ENCODE data around the gene GLS2. TPM values are rescaled to one million over a fixed set of nuclear protein-coding genes. Genes with fewer than 3 reads are reported as not detected.
A peak's percentile ranks its signal among the peaks of the same experiment; 100 is the strongest.

GLS2 gene
- not detected for polyA plus RNA-seq (2013, experiment 1 of 2)
- not detected for polyA plus RNA-seq (2013, experiment 2 of 2)

GRCh38 chr12:56488041-56488955 lies at the start of gene GLS2:
TSS of gene GLS2 (minus strand) at chr12:56488161. CDS start at chr12:56488118, 43 bp downstream.
- H3K4me3 ChIP-seq (ENCODE audit: insufficient read depth in 1 of 2, low read depth in 1 of 2, low read length in 2 of 2): peak within 1 kb of the TSS; percentile 48 to 78
- no peak within 1 kb of the TSS for H2BK15ac ChIP-seq (ENCODE audit: low read depth, poor library complexity, severe bottlenecking)
- no peak within 1 kb of the TSS for H2BK120ac ChIP-seq (ENCODE audit: low read depth, low read length)
- H3K27me3 ChIP-seq (ENCODE audit: control insufficient read depth in 1 of 2, insufficient read depth in 1 of 2, low read length in 2 of 2): peaks cover 46 to 55% of the 10 kb centered on the region in 2 experiments
- H3K4me1 ChIP-seq (ENCODE audit: control insufficient read depth, insufficient read depth, low read depth, low read length): peaks cover 14% of the 10 kb centered on the region
- H4K91ac ChIP-seq (ENCODE audit: low read length): peak within 1 kb of the TSS; percentile 2
- no peaks in the 10 kb centered on the region for H3K36me3 ChIP-seq (ENCODE audit: control insufficient read depth in 1 of 2, insufficient read depth in 2 of 2, low read depth in 1 of 2, low read length in 2 of 2)
- H3K9me3 ChIP-seq (ENCODE audit: control insufficient read depth, low read length): no peaks in the 10 kb centered on the region
- H3K4me2 ChIP-seq (ENCODE audit: low read length, poor library complexity, severe bottlenecking): peak within 1 kb of the TSS; percentile 88
- no peak within 1 kb of the TSS for H4K8ac ChIP-seq (ENCODE audit: low read length)
- peak within 1 kb of the TSS; percentile 45 for H3K9ac ChIP-seq (ENCODE audit: low read length)
- no peak within 1 kb of the TSS for H2BK12ac ChIP-seq (ENCODE audit: low read length in 2 of 2)
- H2AK5ac ChIP-seq (ENCODE audit: low read length, severe bottlenecking): no peak within 1 kb of the TSS
- H3K27ac ChIP-seq (ENCODE audit: low read length, poor library complexity, severe bottlenecking): no peak within 1 kb of the TSS
- H3K79me1 ChIP-seq (replicated peaks; ENCODE audit: low read length, poor library complexity, severe bottlenecking): no peaks in the 10 kb centered on the region
- H2BK5ac ChIP-seq (ENCODE audit: low read depth, low read length, poor library complexity, severe bottlenecking): no peak within 1 kb of the TSS
- H3K23ac ChIP-seq (ENCODE audit: low read length in 2 of 2): no peak within 1 kb of the TSS
- no peak within 1 kb of the TSS for H3K18ac ChIP-seq (ENCODE audit: low read depth in 1 of 2, low read length in 2 of 2)
- H3K14ac ChIP-seq (ENCODE audit: low read length in 2 of 2): peak within 1 kb of the TSS in 1 of 2 experiments; percentile 31
- no peak within 1 kb of the TSS for H3K4ac ChIP-seq (ENCODE audit: low read depth in 1 of 2, low read length in 2 of 2)
- H2AFZ ChIP-seq (ENCODE audit: low read depth, low read length): peak within 1 kb of the TSS; percentile 19
- 34% methylated on average over 57 of the region's 59 CpGs for WGBS
- DNase-seq: peak; percentile 69

GRCh38 chr12:56537546-56537945 lies 49.6 kb upstream of the GLS2 start:
- H3K9ac ChIP-seq (ENCODE audit: low read length): no peak overlapping the region
- no peak overlapping the region for H3K27ac ChIP-seq (ENCODE audit: low read length, poor library complexity, severe bottlenecking)
- no peak overlapping the region for H2BK120ac ChIP-seq (ENCODE audit: low read depth, low read length)
- no peaks in the 10 kb centered on the region for H3K27me3 ChIP-seq (ENCODE audit: control insufficient read depth in 1 of 2, insufficient read depth in 1 of 2, low read length in 2 of 2)
- H3K36me3 ChIP-seq (ENCODE audit: control insufficient read depth in 1 of 2, insufficient read depth in 2 of 2, low read depth in 1 of 2, low read length in 2 of 2): peaks cover 3 to 5% of the 10 kb centered on the region in 2 experiments
- H3K4me3 ChIP-seq (ENCODE audit: insufficient read depth in 1 of 2, low read depth in 1 of 2, low read length in 2 of 2): peak overlapping the region in 1 of 2 experiments; percentile 55
- no peak overlapping the region for H3K4ac ChIP-seq (ENCODE audit: low read depth in 1 of 2, low read length in 2 of 2)
- no peak overlapping the region for H2BK5ac ChIP-seq (ENCODE audit: low read depth, low read length, poor library complexity, severe bottlenecking)
- no peak for DNase-seq
- peaks cover 4% of the 10 kb centered on the region for H3K79me1 ChIP-seq (replicated peaks; ENCODE audit: low read length, poor library complexity, severe bottlenecking)
- no peak overlapping the region for H2BK12ac ChIP-seq (ENCODE audit: low read length in 2 of 2)
- no peak overlapping the region for H2AK5ac ChIP-seq (ENCODE audit: low read length, severe bottlenecking)
- no peak overlapping the region for H3K23ac ChIP-seq (ENCODE audit: low read length in 2 of 2)
- no peak overlapping the region for H4K8ac ChIP-seq (ENCODE audit: low read length)
- H3K18ac ChIP-seq (ENCODE audit: low read depth in 1 of 2, low read length in 2 of 2): no peak overlapping the region
- no peak overlapping the region for H3K4me2 ChIP-seq (ENCODE audit: low read length, poor library complexity, severe bottlenecking)
- no peak overlapping the region for H2AFZ ChIP-seq (ENCODE audit: low read depth, low read length)
- no peak overlapping the region for H4K91ac ChIP-seq (ENCODE audit: low read length)
- no peaks in the 10 kb centered on the region for H3K9me3 ChIP-seq (ENCODE audit: control insufficient read depth, low read length)
- H2BK15ac ChIP-seq (ENCODE audit: low read depth, poor library complexity, severe bottlenecking): no peak overlapping the region
- H3K4me1 ChIP-seq (ENCODE audit: control insufficient read depth, insufficient read depth, low read depth, low read length): peaks cover 6% of the 10 kb centered on the region
- no peak overlapping the region for H3K14ac ChIP-seq (ENCODE audit: low read length in 2 of 2)

DNA sequence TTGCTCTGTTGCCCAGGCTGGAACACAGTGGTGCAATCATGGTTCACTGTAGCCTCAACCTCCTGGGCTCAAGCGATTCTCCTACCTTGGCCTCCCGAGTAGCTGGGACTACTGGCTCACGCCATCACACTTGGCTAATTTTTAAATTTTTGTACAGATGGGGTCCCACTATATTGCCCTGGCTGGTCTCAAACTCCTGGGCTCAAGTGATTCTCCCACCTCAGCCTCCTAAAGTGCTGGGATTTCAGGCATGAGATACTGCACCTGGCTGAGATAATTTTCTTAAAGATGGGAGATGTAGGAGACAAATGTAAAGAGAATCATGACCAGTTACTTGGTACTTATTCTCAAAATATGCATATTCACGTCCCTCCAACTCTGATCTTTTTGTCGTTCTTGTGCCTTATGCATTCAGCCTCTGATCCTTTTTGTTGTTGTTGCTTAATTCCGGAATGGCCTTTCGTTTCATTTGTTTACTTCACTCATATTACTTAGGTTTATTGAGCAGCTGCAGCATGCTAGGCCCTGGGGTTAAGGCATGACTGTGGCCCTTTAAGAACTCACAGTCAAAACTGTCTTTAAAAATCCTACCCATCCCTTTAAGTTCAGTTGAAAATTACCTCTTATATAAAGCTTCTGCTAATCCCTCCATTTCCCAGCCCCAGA lies 42.6 kb upstream of the GLS2 start:
- Histone ChIP-seq H3K4me3 (ENCODE audit: insufficient read depth in 1 of 2, low read depth in 1 of 2, low read length in 2 of 2) (no peak overlapping the region), H2AFZ (ENCODE audit: low read depth, low read length) (no peak overlapping the region), H3K9me3 (ENCODE audit: control insufficient read depth, low read length) (no peaks in the 10 kb centered on the region), H3K23ac (ENCODE audit: low read length in 2 of 2) (no peak overlapping the region), H3K18ac (ENCODE audit: low read depth in 1 of 2, low read length in 2 of 2) (no peak overlapping the region), H3K4ac (ENCODE audit: low read depth in 1 of 2, low read length in 2 of 2) (no peak overlapping the region), H3K4me1 (ENCODE audit: control insufficient read depth, insufficient read depth, low read depth, low read length) (peaks cover 12% of the 10 kb centered on the region), H3K27ac (ENCODE audit: low read length, poor library complexity, severe bottlenecking) (no peak overlapping the region), H4K91ac (ENCODE audit: low read length) (no peak overlapping the region), H3K36me3 (ENCODE audit: control insufficient read depth in 1 of 2, insufficient read depth in 2 of 2, low read depth in 1 of 2, low read length in 2 of 2) (no peaks in the 10 kb centered on the region), H2BK5ac (ENCODE audit: low read depth, low read length, poor library complexity, severe bottlenecking) (no peak overlapping the region), H2AK5ac (ENCODE audit: low read length, severe bottlenecking) (no peak overlapping the region), H3K4me2 (ENCODE audit: low read length, poor library complexity, severe bottlenecking) (no peak overlapping the region), H3K27me3 (ENCODE audit: control insufficient read depth in 1 of 2, insufficient read depth in 1 of 2, low read length in 2 of 2) (no peaks in the 10 kb centered on the region), H3K79me1 (replicated peaks; ENCODE audit: low read length, poor library complexity, severe bottlenecking) (no peaks in the 10 kb centered on the region), H2BK15ac (ENCODE audit: low read depth, poor library complexity, severe bottlenecking) (no peak overlapping the region), H2BK12ac (ENCODE audit: low read length in 2 of 2) (no peak overlapping the region), H4K8ac (ENCODE audit: low read length) (no peak overlapping the region), H2BK120ac (ENCODE audit: low read depth, low read length) (no peak overlapping the region), H3K14ac (ENCODE audit: low read length in 2 of 2) (peak overlapping the region in 1 of 2 experiments; percentile 48), H3K9ac (ENCODE audit: low read length) (no peak overlapping the region)
- 65% methylated on average over 7 of the region's 7 CpGs for WGBS
- DNase-seq: peak; percentile 78

DNA sequence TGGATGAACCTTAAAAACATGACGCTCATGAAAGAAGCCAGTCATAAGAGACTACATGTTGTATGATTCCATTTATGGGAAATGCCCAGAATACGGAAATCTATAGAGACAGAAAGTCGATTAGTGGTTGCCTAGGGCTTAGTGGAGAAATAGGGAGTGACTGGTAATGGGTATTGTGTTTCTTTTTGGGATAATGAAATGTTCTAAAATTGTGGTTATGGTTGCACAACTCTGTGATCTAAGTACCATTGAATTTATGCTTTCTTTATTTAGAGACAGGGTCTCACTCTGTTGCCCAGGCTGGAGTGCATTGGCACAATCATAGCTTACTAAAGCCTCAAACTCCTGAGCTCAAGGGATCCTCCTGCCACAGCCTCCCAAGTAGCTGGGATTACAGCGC lies 41.7 kb upstream of the GLS2 start:
- Histone ChIP-seq H2AK5ac (ENCODE audit: low read length, severe bottlenecking) (no peak overlapping the region), H4K8ac (ENCODE audit: low read length) (no peak overlapping the region), H3K79me1 (replicated peaks; ENCODE audit: low read length, poor library complexity, severe bottlenecking) (no peaks in the 10 kb centered on the region), H3K36me3 (ENCODE audit: control insufficient read depth in 1 of 2, insufficient read depth in 2 of 2, low read depth in 1 of 2, low read length in 2 of 2) (peaks cover 0 to 5% of the 10 kb centered on the region in 2 experiments), H3K9ac (ENCODE audit: low read length) (no peak overlapping the region), H2AFZ (ENCODE audit: low read depth, low read length) (no peak overlapping the region), H3K4me1 (ENCODE audit: control insufficient read depth, insufficient read depth, low read depth, low read length) (peaks cover 14% of the 10 kb centered on the region), H3K4me3 (ENCODE audit: insufficient read depth in 1 of 2, low read depth in 1 of 2, low read length in 2 of 2) (no peak overlapping the region), H2BK120ac (ENCODE audit: low read depth, low read length) (no peak overlapping the region), H3K27ac (ENCODE audit: low read length, poor library complexity, severe bottlenecking) (no peak overlapping the region), H2BK15ac (ENCODE audit: low read depth, poor library complexity, severe bottlenecking) (no peak overlapping the region), H3K14ac (ENCODE audit: low read length in 2 of 2) (no peak overlapping the region), H3K4ac (ENCODE audit: low read depth in 1 of 2, low read length in 2 of 2) (no peak overlapping the region), H3K9me3 (ENCODE audit: control insufficient read depth, low read length) (no peaks in the 10 kb centered on the region), H4K91ac (ENCODE audit: low read length) (no peak overlapping the region), H3K18ac (ENCODE audit: low read depth in 1 of 2, low read length in 2 of 2) (no peak overlapping the region), H2BK12ac (ENCODE audit: low read length in 2 of 2) (no peak overlapping the region), H3K4me2 (ENCODE audit: low read length, poor library complexity, severe bottlenecking) (no peak overlapping the region), H3K27me3 (ENCODE audit: control insufficient read depth in 1 of 2, insufficient read depth in 1 of 2, low read length in 2 of 2) (no peaks in the 10 kb centered on the region), H3K23ac (ENCODE audit: low read length in 2 of 2) (no peak overlapping the region), H2BK5ac (ENCODE audit: low read depth, low read length, poor library complexity, severe bottlenecking) (no peak overlapping the region)
- DNase-seq: no peak
- WGBS: 98% methylated on average over 4 of the region's 4 CpGs
